ENCODE data around the gene METTL16. TPM values are rescaled to one million over a fixed set of nuclear protein-coding genes. Genes with fewer than 3 reads are reported as not detected.
A peak's percentile ranks its signal among the peaks of the same experiment; 100 is the strongest.

The METTL16 gene
- total RNA-seq, 2 experiments from 2014 or later, result 26.6 to 41.5 TPM

- Histone ChIP-seq H3K4me2 (ENCODE audit: low read length) (peak overlapping the region; percentile 63), H2AFZ (ENCODE audit: low read length) (peak overlapping the region; percentile 2; the same call in 1 of the 2 replicates), H4K20me1 (ENCODE audit: insufficient read depth, low read length) (no peaks in the 10 kb centered on the region), H3K9me3 (ENCODE audit: low read length) (no peaks in the 10 kb centered on the region), H3K27ac (ENCODE audit: low read depth, low read length, poor library complexity, severe bottlenecking) (no peak overlapping the region), H3K79me2 (ENCODE audit: insufficient read depth, low read depth, low read length) (no peaks in the 10 kb centered on the region), H3K4me3 (ENCODE audit: low read depth, low read length, poor library complexity, severe bottlenecking) (peak overlapping the region; percentile 31), H3K36me3 (ENCODE audit: insufficient read depth, low read length) (no peaks in the 10 kb centered on the region), H3K9me2 (ENCODE audit: insufficient read depth, low read length) (no peaks in the 10 kb centered on the region), H3K4me1 (ENCODE audit: insufficient read depth, low read length, poor library complexity, severe bottlenecking) (peaks cover 41% of the 10 kb centered on the region)
- TF ChIP-seq EZH2phosphoT487 (IDR thresholded peaks at IDR 0.05; ENCODE audit: borderline replicate concordance, low read depth, low read length) (no peak), CTCF (conservative IDR thresholded peaks at IDR 0.05; ENCODE audit: low read length) (no peak)
- intact Hi-C loops (cut with micrococcal nuclease; ENCODE audit: unreplicated experiment), result no loop called here
- no TSS peak for BruUV-seq (replicated peaks)
- POLR2A ChIA-PET, result no interaction called here
- CTCF ChIA-PET (ENCODE audit: unreplicated experiment), result interaction anchor here (1.5 kb wide), 1 partner anchor 15 kb away, joined by 6 read pairs; no protein-coding TSS in a partner anchor
- no peak for DNase-seq (ENCODE audit: low spot score)
These were observed 114.2 kb downstream of the METTL16 start for GRCh38 chr17:2397247-2398171.

- Histone ChIP-seq H3K27ac (ENCODE audit: low read depth, low read length, poor library complexity, severe bottlenecking) (no peak overlapping the region), H3K36me3 (ENCODE audit: insufficient read depth, low read length) (0 out of 2 replicates have a peak, but pooled peaks cover 2% of the 10 kb centered on the region), H3K4me3 (ENCODE audit: low read depth, low read length, poor library complexity, severe bottlenecking) (peak overlapping the region; percentile 31), H3K79me2 (ENCODE audit: insufficient read depth, low read depth, low read length) (peaks cover 4% of the 10 kb centered on the region; the same call in 1 of the 2 replicates), H2AFZ (ENCODE audit: low read length) (peak overlapping the region; percentile 2; the same call in 1 of the 2 replicates), H3K4me2 (ENCODE audit: low read length) (peak overlapping the region; percentile 63), H3K4me1 (ENCODE audit: insufficient read depth, low read length, poor library complexity, severe bottlenecking) (peaks cover 41% of the 10 kb centered on the region), H4K20me1 (ENCODE audit: insufficient read depth, low read length) (no peaks in the 10 kb centered on the region), H3K9me3 (ENCODE audit: low read length) (no peaks in the 10 kb centered on the region), H3K9me2 (ENCODE audit: insufficient read depth, low read length) (no peaks in the 10 kb centered on the region)
- POLR2A ChIA-PET, result no interaction called here
- CTCF ChIA-PET (ENCODE audit: unreplicated experiment), result interaction anchor here (1.5 kb wide), 1 partner anchor 14 kb away, joined by 6 read pairs; no protein-coding TSS in a partner anchor
- TF ChIP-seq EZH2phosphoT487 (IDR thresholded peaks at IDR 0.05; ENCODE audit: borderline replicate concordance, low read depth, low read length), result no peak
- no peak for TF ChIP-seq CTCF (conservative IDR thresholded peaks at IDR 0.05; ENCODE audit: low read length)
- no TSS peak for BruUV-seq (replicated peaks)
- peak; percentile 50 for DNase-seq (ENCODE audit: low spot score)
- intact Hi-C loops (cut with micrococcal nuclease; ENCODE audit: unreplicated experiment), result no loop called here
These were observed 115.0 kb downstream of the METTL16 start for GRCh38 chr17:2396568-2397246.
